BLaER1 treated with 17β-estradiol and CSF1 and Interleukin-3, amounts not matched to agents 10 nM and 100 nM (cell line): ENCODE results near the gene MICAL1.

Source experiments
- H3K27ac ChIP-seq, 11 experiments: shearing (Covaris generic); formaldehyde crosslinking; 2 replicates each; pipeline ENCODE4 v1.8.1; 2022
- H3K27me3 ChIP-seq, 11 experiments: shearing (Covaris generic); formaldehyde crosslinking; 2 replicates each; pipeline ENCODE4 v1.8.1; 2022
- H3K36me3 ChIP-seq, 11 experiments: shearing (Covaris generic); formaldehyde crosslinking; 2 replicates each; pipeline ENCODE4 v1.8.1; 2022
- H3K4me1 ChIP-seq, 10 experiments: shearing (Covaris generic); formaldehyde crosslinking; 2 replicates each; pipeline ENCODE4 v1.8.1; 2022
- H3K4me2 ChIP-seq, 11 experiments: shearing (Covaris generic); formaldehyde crosslinking; 2 replicates each; pipeline ENCODE4 v1.8.1; 2022
- H3K4me3 ChIP-seq, 10 experiments: shearing (Covaris generic); formaldehyde crosslinking; 2 replicates each; pipeline ENCODE4 v1.8.1; 2022
- H3K9ac ChIP-seq, 11 experiments: shearing (Covaris generic); formaldehyde crosslinking; 2 replicates each; pipeline ENCODE4 v1.8.1; 2022
- H3K9me3 ChIP-seq, 11 experiments: shearing (Covaris generic); formaldehyde crosslinking; replicated peaks in 1 of 11; 2 replicates each; pipeline ENCODE4 v1.8.1; 2022
- H4K20me1 ChIP-seq, 11 experiments: shearing (Covaris generic); formaldehyde crosslinking; 2 replicates each; pipeline ENCODE4 v1.8.1; 2022
- Cebpa-rat ChIP-seq, 11 experiments: shearing (Covaris generic); IDR thresholded peaks; 2 replicates each; pipeline ENCODE4 v1.8.1; 2022

Gene MICAL1

GRCh38 chr6:109453594-109454495 is 1.7 kb downstream of the MICAL1 start:
- H3K4me1 ChIP-seq, result peaks cover 84 to 86% (median 85%) of the 10 kb centered on the region in 10 experiments

DNA sequence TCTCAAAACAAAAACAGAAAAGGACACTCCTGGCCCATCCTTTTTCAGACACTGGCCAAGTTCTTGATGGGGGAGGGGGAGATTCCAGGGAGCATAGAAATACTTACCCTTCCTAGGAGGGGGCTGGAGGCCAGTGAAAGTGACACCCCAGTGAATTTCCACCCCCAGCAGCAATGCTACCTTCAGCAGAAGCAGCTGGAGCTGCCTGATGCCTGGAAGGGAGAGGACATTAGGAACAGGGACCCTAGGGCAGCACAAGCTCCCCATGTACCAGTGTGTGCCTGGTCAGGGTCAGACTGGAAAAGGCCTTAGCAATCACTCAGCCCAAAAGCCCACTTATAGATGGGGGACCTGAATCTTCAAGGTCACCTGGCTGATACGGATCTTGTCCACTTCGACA is 2.4 kb downstream of the MICAL1 start:
- Histone ChIP-seq H3K4me3 (peak overlapping the region; percentile 67 to 96 (median 85)), H3K4me2 (peak overlapping the region; percentile 94 to 100 (median 100)), H3K9me3 (no peaks in the 10 kb centered on the region), H3K4me1 (peaks cover 84 to 86% (median 85%) of the 10 kb centered on the region in 10 experiments), H3K36me3 (peaks cover 20 to 57% (median 56%) of the 10 kb centered on the region in 11 experiments; a peak in 21 of 22 replicates), H4K20me1 (peaks cover 28 to 77% (median 54%) of the 10 kb centered on the region in 11 experiments), H3K27me3 (no peaks in the 10 kb centered on the region), H3K27ac (peak overlapping the region in 10 of 11 experiments; percentile 90 to 100 (median 98); a peak in 18 of 22 replicates), H3K9ac (peak overlapping the region; percentile 88 to 99 (median 97))
- no peak for TF ChIP-seq Cebpa-rat (IDR thresholded peaks at IDR 0.05)

More at GRCh38 chr6:109453594-109454495, 1.7 kb downstream of the MICAL1 start:
- peak overlapping the region; percentile 88 to 99 (median 97) for H3K9ac ChIP-seq
- H3K9me3 ChIP-seq, result no peaks in the 10 kb centered on the region
- no peak for TF ChIP-seq Cebpa-rat (IDR thresholded peaks at IDR 0.05)
- no peaks in the 10 kb centered on the region for H3K27me3 ChIP-seq
- H3K36me3 ChIP-seq, result peaks cover 20 to 50% (median 49%) of the 10 kb centered on the region in 11 experiments; a peak in 21 of 22 replicates
- H4K20me1 ChIP-seq, result peaks cover 21 to 77% (median 53%) of the 10 kb centered on the region in 11 experiments
- H3K27ac ChIP-seq, result peak overlapping the region; percentile 90 to 100 (median 98)
- H3K4me2 ChIP-seq, result peak overlapping the region; percentile 94 to 100 (median 100)
- peak overlapping the region; percentile 67 to 96 (median 85) for H3K4me3 ChIP-seq

DNA sequence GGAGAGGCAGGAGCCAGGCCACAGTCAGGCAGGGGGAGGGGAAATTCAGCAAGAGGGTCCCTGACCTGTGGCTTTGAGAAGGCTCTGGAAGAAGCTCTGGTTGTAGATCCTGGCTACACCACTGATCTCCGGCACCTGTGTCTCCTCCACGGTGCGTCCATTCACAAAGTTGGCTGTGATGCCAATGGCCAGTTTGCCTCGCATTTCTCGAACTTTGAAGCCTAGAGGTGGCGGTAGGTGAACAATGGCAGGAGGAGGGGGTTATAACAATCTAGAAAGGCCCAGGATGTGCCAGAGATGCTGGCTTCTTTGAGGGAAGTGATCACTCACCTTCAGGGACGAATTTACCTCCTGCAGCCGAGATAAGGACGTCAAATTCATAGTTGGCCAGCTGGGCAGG is 3.4 kb downstream of the MICAL1 start:
- TF ChIP-seq Cebpa-rat (IDR thresholded peaks at IDR 0.05), result no peak
- H3K36me3 ChIP-seq, result peaks cover 26 to 67% (median 63%) of the 10 kb centered on the region in 11 experiments
- no peaks in the 10 kb centered on the region for H3K27me3 ChIP-seq
- H4K20me1 ChIP-seq, result peaks cover 33 to 79% (median 58%) of the 10 kb centered on the region in 11 experiments
- peaks cover 80 to 86% (median 84%) of the 10 kb centered on the region in 10 experiments for H3K4me1 ChIP-seq
- H3K9ac ChIP-seq, result peak overlapping the region; percentile 88 to 99 (median 97); a peak in 19 of 22 replicates
- no peaks in the 10 kb centered on the region for H3K9me3 ChIP-seq
- peak overlapping the region; percentile 94 to 100 (median 100) for H3K4me2 ChIP-seq
- H3K27ac ChIP-seq, result peak overlapping the region in 8 of 11 experiments; percentile 96 to 100 (median 98); a peak in 14 of 22 replicates
- H3K4me3 ChIP-seq, result peak overlapping the region in 8 of 10 experiments; percentile 67 to 91 (median 85); a peak in 12 of 20 replicates

DNA sequence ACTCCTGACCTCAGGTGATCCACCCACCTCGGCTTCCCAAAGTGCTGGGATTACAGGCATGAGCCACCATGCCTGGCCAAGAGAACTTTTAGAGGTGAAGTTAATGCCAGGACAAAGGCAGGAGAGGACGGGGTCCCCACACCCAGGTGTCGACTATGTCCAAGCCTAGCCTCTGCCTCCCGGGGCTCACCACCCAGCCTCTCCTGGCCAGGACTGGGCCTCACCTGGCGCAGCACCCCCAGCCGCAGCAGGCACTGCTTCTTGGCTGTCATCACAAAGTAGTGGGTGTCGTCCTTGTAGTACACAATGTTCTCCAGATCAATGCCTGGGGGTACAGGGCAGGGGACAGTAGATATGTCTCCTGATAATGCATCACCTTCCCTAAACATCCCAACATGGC is 4.2 kb downstream of the MICAL1 start:
- TF ChIP-seq Cebpa-rat (IDR thresholded peaks at IDR 0.05), result no peak
- Histone ChIP-seq H3K4me2 (peak overlapping the region; percentile 94 to 100 (median 100); a peak in 21 of 22 replicates), H4K20me1 (peaks cover 29 to 81% (median 58%) of the 10 kb centered on the region in 11 experiments), H3K9me3 (no peaks in the 10 kb centered on the region), H3K27ac (peak overlapping the region in 7 of 11 experiments; percentile 56 to 100 (median 98); a peak in 11 of 22 replicates), H3K4me3 (peak overlapping the region in 6 of 10 experiments; percentile 8 to 91 (median 84); a peak in 4 of 20 replicates), H3K4me1 (peaks cover 72 to 85% (median 82%) of the 10 kb centered on the region in 10 experiments), H3K36me3 (peaks cover 34 to 75% (median 71%) of the 10 kb centered on the region in 11 experiments), H3K9ac (peak overlapping the region in 6 of 11 experiments; percentile 95 to 99 (median 98); a peak in 6 of 22 replicates), H3K27me3 (no peaks in the 10 kb centered on the region)

- H3K4me1 ChIP-seq, result peaks cover 69 to 84% (median 79%) of the 10 kb centered on the region in 10 experiments
- H3K27ac ChIP-seq, result peak overlapping the region in 6 of 11 experiments; percentile 0 to 100 (median 62); a peak in 8 of 22 replicates
- H3K4me3 ChIP-seq, result peak overlapping the region in 4 of 10 experiments; percentile 1 to 38 (median 14); a peak in 3 of 20 replicates
- peaks cover 29 to 87% (median 61%) of the 10 kb centered on the region in 11 experiments for H4K20me1 ChIP-seq
- peak overlapping the region in 3 of 11 experiments; percentile 0 to 67 (median 60); a peak in 3 of 22 replicates for H3K9ac ChIP-seq
- peak overlapping the region; percentile 94 to 100 (median 100) for H3K4me2 ChIP-seq
- no peaks in the 10 kb centered on the region for H3K27me3 ChIP-seq
- no peak for TF ChIP-seq Cebpa-rat (IDR thresholded peaks at IDR 0.05)
- peaks cover 40 to 80% (median 77%) of the 10 kb centered on the region in 11 experiments for H3K36me3 ChIP-seq
- H3K9me3 ChIP-seq, result no peaks in the 10 kb centered on the region
Measured at GRCh38 chr6:109450801-109451200, 4.8 kb downstream of the MICAL1 start.

DNA sequence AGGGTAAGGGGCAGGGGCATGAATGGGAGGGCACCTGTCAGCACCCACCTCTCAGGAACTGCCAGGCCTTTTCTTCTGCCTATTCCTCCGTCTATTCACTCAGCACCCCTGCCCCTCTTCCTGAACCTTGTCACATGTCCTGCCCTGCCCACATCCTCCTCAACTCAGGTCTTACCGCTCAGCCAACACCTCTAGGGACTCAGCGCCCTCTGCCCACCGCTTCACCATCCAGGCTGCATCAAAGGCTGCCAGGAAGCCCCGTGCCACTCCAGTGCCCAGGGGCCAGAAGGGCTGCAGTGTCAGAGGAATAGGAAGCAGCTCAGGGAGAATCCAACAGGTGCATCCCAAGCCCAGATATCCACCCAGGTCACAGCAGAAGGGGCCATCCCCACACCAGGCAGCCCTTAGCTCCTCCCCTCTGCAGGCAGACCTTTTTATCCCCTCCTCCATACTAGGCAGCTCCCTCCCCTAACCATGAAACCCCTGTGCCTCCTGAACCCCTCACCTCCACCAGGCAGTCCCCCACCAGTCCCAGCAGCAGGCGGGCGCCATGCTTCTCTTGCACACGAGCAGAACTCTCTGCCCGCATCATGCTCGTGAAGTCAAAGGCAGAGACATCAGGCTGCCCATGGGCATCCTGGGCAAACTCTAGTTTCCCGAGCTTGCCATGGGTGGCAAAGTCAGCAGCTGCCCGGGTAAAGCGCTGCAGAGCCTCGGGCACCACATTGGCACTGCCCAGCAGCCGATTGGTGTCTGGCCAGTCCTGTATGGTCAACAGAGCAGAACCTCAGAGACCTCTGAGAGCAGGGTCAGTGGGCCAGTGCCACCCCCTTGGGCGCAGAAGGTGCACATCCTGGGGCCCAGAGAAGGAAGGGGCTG is 5.5 kb downstream of the MICAL1 start:
- Histone ChIP-seq H3K4me2 (peak overlapping the region; percentile 94 to 100 (median 100)), H3K9me3 (no peaks in the 10 kb centered on the region), H3K36me3 (peaks cover 47 to 88% (median 85%) of the 10 kb centered on the region in 11 experiments), H3K27ac (peak overlapping the region in 8 of 11 experiments; percentile 0 to 100 (median 54); a peak in 15 of 22 replicates), H3K27me3 (no peaks in the 10 kb centered on the region), H3K4me3 (peak overlapping the region in 7 of 10 experiments; percentile 1 to 38 (median 14); a peak in 8 of 20 replicates), H4K20me1 (peaks cover 29 to 95% (median 69%) of the 10 kb centered on the region in 11 experiments), H3K9ac (peak overlapping the region; percentile 16 to 67 (median 38); a peak in 17 of 22 replicates), H3K4me1 (peaks cover 69 to 87% (median 80%) of the 10 kb centered on the region in 10 experiments)
- no peak for TF ChIP-seq Cebpa-rat (IDR thresholded peaks at IDR 0.05)

- H3K36me3 ChIP-seq, result peaks cover 55 to 96% (median 93%) of the 10 kb centered on the region in 11 experiments
- peak overlapping the region in 9 of 11 experiments; percentile 23 to 67 (median 40); a peak in 14 of 22 replicates for H3K9ac ChIP-seq
- TF ChIP-seq Cebpa-rat (IDR thresholded peaks at IDR 0.05), result no peak
- H3K4me3 ChIP-seq, result peak overlapping the region in 4 of 10 experiments; percentile 1 to 38 (median 18); a peak in 4 of 20 replicates
- H3K27me3 ChIP-seq, result no peaks in the 10 kb centered on the region
- H3K9me3 ChIP-seq, result no peaks in the 10 kb centered on the region
- H3K27ac ChIP-seq, result peak overlapping the region in 8 of 11 experiments; percentile 2 to 100 (median 54); a peak in 16 of 22 replicates
- peak overlapping the region; percentile 94 to 100 (median 100) for H3K4me2 ChIP-seq
- peaks cover 29 to 100% (median 76%) of the 10 kb centered on the region in 11 experiments for H4K20me1 ChIP-seq
- peaks cover 67 to 90% (median 79%) of the 10 kb centered on the region in 10 experiments for H3K4me1 ChIP-seq
Measured at GRCh38 chr6:109449064-109449794, 6.3 kb downstream of the MICAL1 start.
